HG03159 (cell line): ENCODE measurements around the gene TMEM131L.
"Not testable (repeated sequence)": the region's sequence is repeated elsewhere in the genome, so short reads cannot be mapped to it uniquely, and the experiment has no call there.

Experiments
- ATAC-seq: cut with Tn5 transposase; IDR thresholded peaks from one replicate; pipeline ENCODE4 v1.9.1; 2021; ENCODE audit warnings: mild to moderate bottlenecking, moderate library complexity; ENCODE audit not compliant: unreplicated experiment

The TMEM131L gene

GRCh38 chr4:153535772-153536513 lies 69.8 kb downstream of the TMEM131L start:
- no peak for ATAC-seq

- no peak for ATAC-seq
These were observed 71.4 kb downstream of the TMEM131L start for GRCh38 chr4:153537493-153537960.

- no peak for ATAC-seq
These were observed 72.6 kb downstream of the TMEM131L start for GRCh38 chr4:153538487-153539357.

DNA sequence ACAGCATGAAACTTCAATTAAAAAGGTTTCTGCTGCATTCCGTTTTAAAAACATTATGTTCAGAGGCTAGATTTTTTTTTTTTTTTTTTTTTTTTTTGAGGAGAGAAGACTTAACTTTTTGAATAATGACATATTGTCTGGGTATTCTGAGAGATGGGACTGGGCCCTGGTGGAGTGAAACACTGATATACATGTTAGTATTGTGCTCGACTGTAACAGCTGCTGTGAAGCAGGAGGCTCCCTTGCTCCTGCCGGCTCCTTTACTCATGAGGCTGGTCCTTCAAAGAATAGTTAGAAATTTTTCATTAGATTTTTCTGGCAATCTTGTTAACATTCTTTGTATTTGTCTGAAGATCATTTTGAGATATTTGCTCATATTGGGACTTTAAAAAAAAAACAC lies 73.3 kb downstream of the TMEM131L start:
- no peak for ATAC-seq

- ATAC-seq = no peak
These were observed 75.4 kb downstream of the TMEM131L start for GRCh38 chr4:153541456-153542096.

DNA sequence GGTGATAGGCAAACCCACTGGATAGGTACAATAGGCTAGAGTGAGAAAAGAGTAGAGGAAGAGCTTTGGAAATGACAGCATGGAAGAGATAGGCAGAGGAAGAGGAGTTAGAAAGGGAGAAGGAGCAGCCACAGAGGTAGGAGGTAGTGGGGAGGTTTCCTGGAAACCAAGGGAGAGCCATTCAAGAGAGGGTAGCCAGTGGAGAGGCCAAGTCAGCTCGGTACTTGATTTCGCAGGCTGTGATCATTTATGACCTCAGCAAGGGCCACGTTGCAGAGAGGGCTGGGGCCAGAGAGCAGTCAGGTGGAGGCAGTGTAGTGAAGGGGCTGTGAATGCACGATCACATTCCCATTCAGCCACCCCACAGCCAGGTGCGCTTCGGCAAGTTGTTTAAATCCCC lies 76.0 kb downstream of the TMEM131L start:
- no peak for ATAC-seq

- no peak for ATAC-seq
These were observed 76.7 kb downstream of the TMEM131L start for GRCh38 chr4:153542834-153543233.

- no peak for ATAC-seq
These were observed 77.2 kb downstream of the TMEM131L start for GRCh38 chr4:153543351-153543750.

GRCh38 chr4:153545822-153546221 lies 79.7 kb downstream of the TMEM131L start:
- ATAC-seq = no peak

GRCh38 chr4:153546280-153546679 lies 80.1 kb downstream of the TMEM131L start:
- no peak for ATAC-seq

- ATAC-seq = no peak
These were observed 81.4 kb downstream of the TMEM131L start for GRCh38 chr4:153547520-153547919.

GRCh38 chr4:153548907-153549306 lies 82.7 kb downstream of the TMEM131L start:
- not testable (repeated sequence) for ATAC-seq

GRCh38 chr4:153549405-153549804 lies 83.2 kb downstream of the TMEM131L start:
- ATAC-seq = no peak

DNA sequence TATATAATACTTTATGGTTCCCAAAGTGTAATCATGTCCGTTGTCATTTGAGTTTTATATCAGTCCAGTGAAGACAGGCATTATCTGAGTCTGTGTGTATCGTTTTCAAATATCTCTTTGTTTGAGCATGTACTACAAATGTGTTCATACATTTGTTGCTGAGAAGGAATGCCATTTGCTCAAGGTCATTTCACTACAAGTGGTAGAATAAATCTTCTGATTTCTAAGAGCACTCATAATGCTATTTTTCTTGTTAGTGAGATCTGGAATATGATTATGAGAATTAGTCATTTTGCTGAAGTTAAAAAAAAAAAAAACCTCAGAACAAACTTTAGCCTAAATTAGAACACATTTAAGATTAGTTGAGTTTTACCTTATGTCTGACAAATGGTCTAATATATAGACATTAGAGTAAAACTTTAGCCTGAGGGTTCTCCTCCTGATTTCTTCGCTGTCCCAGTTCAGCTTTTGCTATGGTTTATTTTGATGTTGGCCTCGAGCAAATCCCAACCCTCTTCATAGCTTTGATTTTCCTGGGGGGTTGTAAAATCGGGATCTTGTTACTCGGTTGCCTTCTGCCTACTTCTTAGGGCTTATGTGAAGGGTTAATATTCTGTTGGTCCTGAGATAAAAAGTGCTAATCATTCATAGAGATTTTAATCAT lies 87.1 kb downstream of the TMEM131L start:
- no peak for ATAC-seq

- ATAC-seq = no peak
These were observed 87.6 kb downstream of the TMEM131L start for GRCh38 chr4:153553819-153554170.

DNA sequence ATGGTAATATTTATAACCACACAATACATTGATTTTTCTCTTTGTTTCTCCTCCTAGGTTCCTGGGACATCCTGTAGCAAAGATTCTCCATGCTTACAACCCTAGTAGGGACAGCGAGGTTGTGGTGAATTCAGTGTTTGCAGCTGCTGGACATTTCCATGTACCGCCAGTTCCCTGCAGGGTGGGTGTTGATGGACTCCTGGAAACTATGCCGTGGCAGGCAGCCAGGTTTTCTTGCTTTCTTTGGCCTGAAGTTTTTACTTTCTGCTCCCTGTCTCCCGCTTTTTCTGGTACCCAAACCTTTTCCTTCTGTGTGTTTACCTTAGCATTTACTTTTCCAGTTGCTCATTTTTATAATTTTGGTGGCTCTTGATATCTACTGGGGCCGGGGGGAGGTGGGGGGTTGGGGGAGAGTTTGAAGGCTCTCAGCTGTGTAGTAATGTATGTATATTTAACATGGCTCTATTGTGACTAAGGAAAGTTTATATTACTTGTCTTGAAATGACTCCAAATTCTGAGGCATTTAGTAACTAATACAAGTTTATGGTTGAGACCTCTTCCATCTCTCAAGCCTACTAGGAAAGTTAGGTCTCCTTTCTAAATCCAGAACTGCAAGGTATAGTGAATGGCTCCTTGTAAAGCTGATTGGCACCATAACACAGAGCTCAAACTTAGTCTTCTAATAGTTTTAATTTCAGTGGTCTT lies 89.7 kb downstream of the TMEM131L start:
- ATAC-seq = no peak

GRCh38 chr4:153556435-153556815 lies 90.3 kb downstream of the TMEM131L start:
- ATAC-seq = no peak

DNA sequence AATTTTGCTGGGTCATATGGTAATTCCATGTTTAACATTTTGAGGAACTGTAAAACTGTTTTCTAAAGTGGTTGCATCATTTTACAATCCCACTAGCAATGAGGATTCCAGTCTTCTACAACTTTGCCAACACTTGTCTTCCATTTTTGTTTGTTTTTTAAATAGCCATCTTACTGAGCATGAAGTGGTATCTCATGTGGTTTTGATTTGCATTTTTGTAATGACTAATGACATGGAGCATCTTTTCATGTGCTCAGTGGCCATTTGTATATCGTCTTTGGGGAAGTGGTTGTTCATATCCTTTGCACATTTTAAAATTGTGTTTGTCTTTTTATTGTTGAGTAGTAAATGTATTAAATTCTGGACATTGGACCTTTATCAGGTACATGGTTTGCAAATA lies 94.7 kb downstream of the TMEM131L start:
- peak; percentile 89 for ATAC-seq

DNA sequence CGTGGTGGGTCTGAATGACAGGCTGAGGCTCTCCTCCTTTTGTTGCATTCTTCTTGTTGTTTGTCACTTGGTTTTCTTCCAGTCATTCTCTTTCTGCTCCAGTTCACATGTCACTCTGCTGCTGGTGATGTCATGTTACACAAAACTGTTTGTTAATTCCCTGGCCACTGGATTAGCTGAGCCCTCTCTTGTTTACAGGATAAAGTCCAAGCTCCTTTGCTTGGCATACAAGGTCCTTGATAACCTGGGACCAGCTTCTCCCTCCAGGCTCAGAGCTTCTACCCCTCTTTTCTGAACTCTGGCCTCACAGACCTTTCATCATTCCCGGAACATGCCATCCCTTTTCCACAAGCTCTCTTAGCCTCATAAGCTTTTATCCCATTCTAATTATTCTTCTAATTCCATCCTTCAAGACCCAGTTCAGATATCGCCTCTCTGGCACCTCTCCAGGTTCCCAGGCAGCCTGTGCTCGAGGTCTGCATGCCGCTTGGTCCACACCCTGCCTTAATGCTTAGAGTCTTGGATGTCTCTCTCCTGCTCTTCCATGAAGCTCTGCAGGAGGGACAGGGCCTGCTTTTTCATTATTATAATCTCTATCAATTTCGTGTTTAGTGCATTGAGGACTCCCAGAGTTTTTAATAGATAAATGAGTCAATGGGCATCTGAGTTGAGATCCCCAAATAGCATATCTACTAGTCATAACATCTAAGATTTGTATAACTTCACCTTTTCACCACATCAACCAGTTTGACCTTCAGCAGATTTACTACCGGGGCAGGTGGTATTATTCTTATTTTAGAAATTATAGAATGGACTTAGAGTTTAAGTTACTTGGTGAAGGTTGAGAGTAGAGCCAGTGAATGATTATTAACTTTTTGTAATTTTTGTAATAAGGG lies 98.7 kb downstream of the TMEM131L start:
- ATAC-seq = no peak
